GM19240 (cell line): ENCODE results near the gene SHOC2.
"Not testable (repeated sequence)": the region's sequence is repeated elsewhere in the genome, so short reads cannot be mapped to it uniquely, and the experiment has no call there.

ENCODE experiments used
- DNase-seq: peaks from one replicate; pipeline ENCODE4 v3.0.0; 2011; ENCODE audit warnings: low spot score; ENCODE audit not compliant: insufficient read length

The SHOC2 gene

DNA sequence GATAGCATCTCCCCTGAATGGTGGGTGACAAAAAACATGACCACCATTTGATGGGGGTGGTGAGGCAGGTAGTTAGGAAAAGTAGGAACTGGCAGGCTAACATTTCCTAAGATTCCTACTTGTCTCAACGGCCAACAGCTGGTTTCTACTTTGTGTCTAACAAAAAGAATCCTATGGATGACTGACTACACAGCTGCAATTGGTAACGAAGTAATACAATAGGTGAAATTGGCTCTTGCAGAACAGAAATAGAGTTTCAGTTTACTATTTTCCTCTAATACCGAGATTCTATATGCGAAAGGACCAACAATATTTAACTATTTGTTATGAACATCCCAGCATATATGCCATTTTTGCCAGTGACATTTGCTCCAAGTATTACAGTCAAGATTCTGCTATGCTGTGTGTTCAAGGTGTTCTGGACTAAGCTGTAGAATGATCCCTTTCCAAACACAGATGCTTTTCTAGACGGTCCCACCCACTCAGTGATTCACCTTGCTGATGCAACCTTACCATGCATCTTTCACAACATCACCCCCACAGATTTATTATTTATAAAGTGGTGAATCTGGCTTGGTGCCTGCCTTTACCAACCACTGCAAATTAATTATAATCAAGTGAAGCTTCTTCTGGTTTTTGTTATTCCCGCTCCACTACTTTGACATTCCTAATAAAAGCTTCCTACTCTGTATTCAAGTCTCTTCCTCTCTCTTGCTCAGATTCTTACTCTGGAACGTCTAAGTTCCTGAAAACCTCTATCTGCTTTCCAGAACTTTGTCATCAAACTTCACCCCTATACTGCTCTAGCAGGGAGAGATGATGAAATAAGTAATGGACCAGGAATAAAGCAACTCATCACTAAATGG, 17.2 kb upstream of the SHOC2 start:
- no peak for DNase-seq

GRCh38 chr10:110903280-110904278, 15.8 kb upstream of the SHOC2 start:
- no peak for DNase-seq

DNA sequence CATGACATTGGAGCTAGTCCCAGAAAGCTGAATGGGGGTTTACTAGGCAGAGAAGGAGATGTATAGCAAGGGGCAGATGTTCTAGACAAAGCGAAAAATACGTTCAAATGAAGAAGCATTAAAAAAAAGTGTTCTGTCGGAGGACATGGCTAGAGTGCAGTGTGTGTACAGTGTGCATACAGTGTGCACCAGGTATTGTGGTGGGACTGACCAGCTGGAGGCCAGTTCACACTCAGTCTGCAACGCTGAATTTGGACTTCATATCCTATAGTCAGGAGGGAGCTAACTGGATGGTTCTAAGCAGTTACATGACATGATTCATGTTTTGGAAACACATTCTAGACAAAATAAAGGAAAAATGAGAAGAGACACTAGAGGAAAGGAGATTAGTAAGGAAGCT, 9.3 kb upstream of the SHOC2 start:
- DNase-seq: no peak

DNA sequence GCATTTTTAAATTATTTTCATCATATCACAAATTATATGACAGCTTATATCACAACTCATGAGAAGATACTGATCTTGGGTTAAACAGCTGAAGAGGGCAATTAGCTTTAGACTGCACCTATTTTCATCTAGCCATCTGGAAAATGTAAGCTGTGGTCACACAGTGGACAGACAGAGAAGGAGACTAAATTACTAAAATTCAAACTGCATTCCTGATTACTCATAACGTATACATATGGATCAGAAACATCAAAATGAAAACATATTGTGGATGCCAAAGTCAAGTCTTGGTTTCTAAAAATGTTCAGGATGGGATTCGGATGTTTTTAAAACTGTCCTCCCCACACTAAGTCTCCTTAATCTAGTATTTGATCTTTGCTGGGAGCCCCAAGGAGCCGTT, 7.0 kb upstream of the SHOC2 start:
- DNase-seq: no peak

GRCh38 chr10:110914431-110914830, 5.0 kb upstream of the SHOC2 start:
- DNase-seq: no peak

DNA sequence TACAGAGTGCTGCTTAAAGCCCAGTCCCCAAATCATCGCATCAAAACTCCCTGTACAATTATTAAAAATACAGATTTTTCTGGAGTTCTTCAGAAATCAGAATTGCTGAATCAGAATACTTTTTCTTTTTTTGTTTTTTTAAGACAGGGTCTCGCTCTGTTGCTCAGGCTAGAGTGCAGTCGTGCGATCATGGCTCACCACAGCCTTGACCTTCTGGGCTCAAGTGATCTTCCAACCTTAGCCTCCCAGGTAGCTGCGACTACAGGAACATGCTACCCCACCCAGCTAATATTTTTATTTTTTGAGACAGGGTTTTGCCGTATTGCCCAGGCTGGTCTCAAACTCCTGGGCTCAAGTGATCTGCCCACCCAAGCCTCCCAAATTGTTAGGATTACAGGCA, 4.4 kb upstream of the SHOC2 start:
- DNase-seq: no peak

DNA sequence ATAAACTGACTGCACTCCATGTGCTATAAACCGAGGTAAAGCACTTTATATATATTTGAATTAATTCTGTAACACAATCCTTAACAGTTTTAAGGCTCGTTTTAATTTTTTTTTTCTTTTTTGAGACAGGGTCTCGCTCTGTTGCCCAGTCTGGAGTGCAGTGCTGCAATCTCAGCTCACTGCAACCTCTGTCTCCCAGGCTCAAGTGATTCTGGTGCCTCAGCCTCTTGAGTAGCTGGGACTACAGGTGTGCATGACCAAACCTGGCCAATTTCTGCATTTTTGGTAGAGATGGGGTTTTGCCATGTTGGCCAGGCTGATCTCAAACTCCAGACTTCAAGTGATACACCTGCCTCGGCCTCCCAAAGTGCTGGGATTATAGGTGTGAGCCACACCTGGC, 3.8 kb upstream of the SHOC2 start:
- not testable (repeated sequence) for DNase-seq

GRCh38 chr10:110916554-110917346, 2.7 kb upstream of the SHOC2 start:
- DNase-seq: no peak

DNA sequence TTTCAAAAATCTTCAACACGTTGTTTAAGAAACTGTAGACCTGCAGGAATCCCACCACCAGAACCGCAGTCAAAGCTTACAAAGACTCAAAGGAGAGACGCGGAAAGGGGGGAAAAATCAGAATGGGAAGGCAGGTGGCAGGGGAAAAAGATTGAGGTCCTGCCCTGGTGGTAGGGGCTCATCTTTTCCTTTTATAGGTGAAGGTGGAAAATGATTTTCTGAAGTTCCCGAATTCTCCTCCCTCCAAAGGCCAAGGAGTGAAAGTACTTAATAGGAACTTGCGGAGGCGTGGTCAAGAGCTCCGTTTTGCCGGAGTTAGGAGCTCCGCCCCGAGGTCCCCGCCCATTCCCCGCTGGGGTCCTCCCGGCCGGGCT, 1.1 kb upstream of the SHOC2 start:
- peak; percentile 74 for DNase-seq

GRCh38 chr10:110918643-110919348, 608 bp upstream of the SHOC2 start, which contains the start of gene BBIP1:
Gene BBIP1, minus strand, starts transcription at chr10:110919180. Its CDS starts 1,023 bp downstream, at chr10:110918157.
- no peak for DNase-seq

GRCh38 chr10:110919971-110920881, 822 bp downstream of the SHOC2 start:
- no peak for DNase-seq

DNA sequence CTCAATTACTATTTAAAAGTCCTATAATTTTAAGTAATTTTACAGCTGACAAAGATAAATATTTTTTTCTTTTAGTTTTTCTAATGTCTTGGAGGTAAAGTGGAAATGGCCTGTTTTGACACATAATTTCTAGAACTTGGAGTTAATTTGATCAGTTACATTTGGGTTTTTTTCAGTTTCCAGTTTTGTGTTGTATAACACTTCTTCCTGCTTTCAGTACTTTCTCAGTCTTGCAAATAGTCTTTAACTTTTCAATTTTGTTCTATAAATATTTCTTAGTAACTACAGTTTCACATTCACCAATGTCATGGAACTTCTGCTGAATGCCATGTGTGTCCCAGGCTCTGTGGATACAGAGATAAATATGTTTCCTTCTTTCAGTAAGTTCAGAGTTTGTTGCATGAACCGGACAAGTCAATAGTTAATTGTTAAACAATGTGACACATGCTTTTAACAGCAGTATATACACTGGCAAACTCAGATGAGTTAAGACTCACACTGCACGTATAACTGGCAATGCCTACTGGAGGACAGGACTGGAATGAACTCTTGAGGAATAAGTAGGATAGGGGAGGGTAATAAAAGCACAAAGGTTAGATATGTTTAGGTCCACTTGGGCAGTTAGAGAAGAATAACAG, 4.6 kb downstream of the SHOC2 start:
- no peak for DNase-seq

DNA sequence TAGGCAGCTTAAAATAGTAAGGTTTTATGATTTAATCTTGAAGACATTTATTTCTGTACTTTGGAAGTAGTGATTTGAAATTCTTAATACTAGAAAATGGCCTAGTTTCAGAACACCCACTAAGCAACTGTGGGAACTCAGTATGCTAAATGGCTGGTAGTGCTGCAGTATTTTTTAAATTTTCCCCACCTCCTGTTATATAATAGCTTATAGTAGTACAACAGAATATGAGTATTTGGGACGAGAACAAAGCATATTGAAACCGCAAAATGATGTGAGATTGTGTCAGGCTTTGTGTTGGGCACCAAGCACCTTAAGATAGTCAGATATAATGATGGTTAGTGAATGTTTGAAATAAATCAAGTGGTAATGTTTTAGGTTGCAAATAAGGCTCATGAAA, 8.1 kb downstream of the SHOC2 start:
- DNase-seq: no peak

DNA sequence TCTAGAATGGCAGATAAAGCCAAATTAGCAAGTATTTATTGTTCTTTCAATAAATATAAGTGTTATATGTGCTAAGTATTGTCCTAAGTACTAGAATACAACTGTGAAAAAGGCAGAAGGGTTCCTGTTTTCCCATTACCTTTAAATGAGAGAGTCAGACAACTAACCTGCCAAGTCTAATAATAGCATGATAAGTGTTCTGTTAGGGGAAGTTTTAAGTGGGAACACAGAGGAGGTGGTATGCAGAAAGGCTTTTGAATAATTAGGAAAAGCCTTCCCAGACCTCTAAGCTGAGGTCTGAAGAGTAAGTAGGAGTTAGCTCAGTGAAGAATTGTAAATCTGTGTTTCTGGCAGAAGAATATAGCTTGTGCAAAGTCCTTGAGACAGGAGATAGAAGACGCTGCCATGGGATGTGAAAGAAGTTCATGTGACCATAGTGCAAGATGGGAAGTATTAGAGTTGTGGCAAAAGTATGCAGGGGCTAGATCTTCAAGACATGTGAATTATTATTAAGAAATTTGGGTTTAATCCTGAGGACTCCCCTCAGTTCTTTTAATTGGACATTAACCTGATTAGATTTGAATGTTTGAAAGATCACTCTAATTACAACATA, 12.5 kb downstream of the SHOC2 start:
- no peak for DNase-seq

DNA sequence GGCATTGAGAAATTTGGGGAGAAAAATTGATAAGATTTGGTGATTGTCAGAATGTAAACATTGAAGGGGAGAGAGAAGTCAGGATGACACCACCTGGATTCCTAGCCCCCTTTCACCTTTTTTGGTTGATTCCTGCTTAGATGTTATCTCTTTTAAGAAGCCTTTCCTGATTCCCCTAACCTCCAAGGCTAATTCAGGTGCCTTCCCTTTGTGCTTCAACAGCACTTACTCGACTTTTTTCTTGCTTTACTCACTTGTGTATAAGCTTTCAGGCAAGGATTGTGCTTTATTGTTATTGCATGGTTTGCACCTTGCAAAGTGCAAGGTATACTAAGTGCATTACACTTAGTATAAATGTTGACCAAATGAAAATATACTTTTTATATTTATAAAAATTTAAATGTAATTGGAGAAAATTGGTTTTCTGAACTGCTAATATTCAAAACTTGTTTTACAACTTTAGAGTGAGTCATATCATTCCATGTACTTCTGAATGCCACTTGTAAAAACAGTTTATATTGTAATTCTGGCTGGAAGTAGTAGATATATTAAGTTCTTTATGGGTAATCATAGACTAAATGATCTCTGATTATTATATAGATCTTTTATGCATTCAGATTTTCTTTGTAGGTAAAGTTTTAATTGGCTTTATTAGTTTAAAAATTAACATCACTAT, 13.2 kb downstream of the SHOC2 start:
- DNase-seq: no peak

- DNase-seq: no peak
These were observed 17.4 kb downstream of the SHOC2 start for GRCh38 chr10:110936757-110937156.

- no peak for DNase-seq
These were observed 20.0 kb downstream of the SHOC2 start for GRCh38 chr10:110939419-110939818.

GRCh38 chr10:110944792-110945396, 25.5 kb downstream of the SHOC2 start:
- no peak for DNase-seq
